ENCODE measurements around the gene THEMIS.

DNA sequence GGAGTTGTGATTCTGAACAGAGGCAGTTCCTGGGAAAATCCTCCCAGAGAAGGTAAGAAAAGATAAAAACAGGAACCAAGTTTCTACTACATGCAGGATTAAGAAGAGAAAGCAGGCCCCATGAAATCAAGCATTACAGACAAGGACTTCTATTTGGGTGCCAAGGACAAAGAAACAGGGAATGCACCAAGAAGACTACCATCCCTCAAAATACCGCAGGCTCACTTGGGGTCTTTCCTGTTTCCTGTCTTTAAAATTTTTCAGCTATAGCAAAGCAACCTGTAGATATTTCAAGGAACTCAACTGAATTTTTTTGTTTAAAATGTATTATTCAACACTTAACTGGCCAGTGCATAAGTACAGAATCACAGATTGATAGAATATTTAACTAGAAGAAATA lies 107.5 kb downstream of the THEMIS start:
- TF ChIP-seq, protein P1, sequence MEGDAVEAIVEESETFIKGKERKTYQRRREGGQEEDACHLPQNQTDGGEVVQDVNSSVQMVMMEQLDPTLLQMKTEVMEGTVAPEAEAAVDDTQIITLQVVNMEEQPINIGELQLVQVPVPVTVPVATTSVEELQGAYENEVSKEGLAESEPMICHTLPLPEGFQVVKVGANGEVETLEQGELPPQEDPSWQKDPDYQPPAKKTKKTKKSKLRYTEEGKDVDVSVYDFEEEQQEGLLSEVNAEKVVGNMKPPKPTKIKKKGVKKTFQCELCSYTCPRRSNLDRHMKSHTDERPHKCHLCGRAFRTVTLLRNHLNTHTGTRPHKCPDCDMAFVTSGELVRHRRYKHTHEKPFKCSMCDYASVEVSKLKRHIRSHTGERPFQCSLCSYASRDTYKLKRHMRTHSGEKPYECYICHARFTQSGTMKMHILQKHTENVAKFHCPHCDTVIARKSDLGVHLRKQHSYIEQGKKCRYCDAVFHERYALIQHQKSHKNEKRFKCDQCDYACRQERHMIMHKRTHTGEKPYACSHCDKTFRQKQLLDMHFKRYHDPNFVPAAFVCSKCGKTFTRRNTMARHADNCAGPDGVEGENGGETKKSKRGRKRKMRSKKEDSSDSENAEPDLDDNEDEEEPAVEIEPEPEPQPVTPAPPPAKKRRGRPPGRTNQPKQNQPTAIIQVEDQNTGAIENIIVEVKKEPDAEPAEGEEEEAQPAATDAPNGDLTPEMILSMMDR (optimal IDR thresholded peaks at IDR 0.05 in 1 of 3, IDR thresholded peaks at IDR 0.05 in 1 of 3, conservative IDR thresholded peaks at IDR 0.05 in 1 of 3; ENCODE audit: extremely low read depth in 1 of 3, insufficient read depth in 2 of 3, low read length in 3 of 3) = no peak
- no peak for TF ChIP-seq EZH2 (IDR thresholded peaks at IDR 0.05; ENCODE audit: low read length)
